Vagina (tissue), 2 donors: ENCODE measurements around the gene NUP88. TPM values are rescaled to one million over a fixed set of nuclear protein-coding genes. Genes with fewer than 3 reads are reported as not detected.

Source experiments
- DNase-seq, 2 donors: peaks; one replicate each; pipeline ENCODE4 v3.0.0-alpha.2; 2017; ENCODE audit errors: extremely low spot score in 2 of 2
- H3K27ac ChIP-seq: fragments of 200-600 bp; sonication (generic); one replicate; pipeline ENCODE4 v1.5.1; 2019
- H3K27me3 ChIP-seq: fragments of 200-600 bp; sonication (generic); one replicate; pipeline ENCODE4 v1.5.1; 2019
- H3K36me3 ChIP-seq, 2 donors: fragments of 200-600 bp; sonication (generic); one replicate each; pipeline ENCODE4 v1.5.1; 2017 to 2019
- H3K4me1 ChIP-seq: fragments of 200-600 bp; sonication (generic); one replicate; pipeline ENCODE4 v1.5.1; 2019
- H3K4me3 ChIP-seq, 2 donors: fragments of 200-600 bp; sonication (generic); 1 replicate in 1 of 2; 2 replicates in 1 of 2; pipeline ENCODE4 v1.5.1; 2016 to 2019
- H3K9me3 ChIP-seq: fragments of 200-600 bp; sonication (generic); one replicate; pipeline ENCODE4 v1.5.1; 2019
- CTCF ChIP-seq, 3 experiments: fragments of 450-650 bp in 2 of 3; fragments of 200-600 bp in 1 of 3; sonication (generic) in 1 of 3; IDR thresholded peaks; one replicate each; pipeline ENCODE4 v1.5.1; 2017 to 2019; ENCODE audit warnings: antibody characterized with exemption in 3 of 3, mild to moderate bottlenecking in 2 of 3, moderate library complexity in 2 of 3
- POLR2A ChIP-seq, 2 donors: fragments of 450-650 bp; IDR thresholded peaks; one replicate each; pipeline ENCODE4 v1.6.1; 2017; ENCODE audit warnings: antibody characterized with exemption in 2 of 2, mild to moderate bottlenecking in 2 of 2, moderate library complexity in 2 of 2
- POLR2AphosphoS5 ChIP-seq, 2 donors: sonication (generic); formaldehyde crosslinking; IDR thresholded peaks; one replicate each; pipeline ENCODE4 v1.9.0; 2017; ENCODE audit warnings: antibody characterized with exemption in 2 of 2, mild to moderate bottlenecking in 2 of 2, low read depth in 1 of 2; ENCODE audit not compliant: insufficient read depth in 1 of 2
- intact Hi-C: fragments of 100-400 bp; cut with DNase I; formaldehyde crosslinking; loops from one replicate; pipeline ENCODE4 v1.15.1; 2023
- total RNA-seq: library from RNA; depleted of rRNA; stranded (reverse); fragments of >200 nt; gene quantifications from one replicate; pipeline ENCODE4 v1.2.3, GENCODE V29; 2016

Gene NUP88
- total RNA-seq, 1 donor from 2014 or later = 72.2 TPM

- no peaks in the 10 kb centered on the region for H3K27me3 ChIP-seq
- no peak overlapping the region for H3K27ac ChIP-seq
- no peak for TF ChIP-seq POLR2AphosphoS5 (IDR thresholded peaks at IDR 0.05; ENCODE audit: insufficient read depth in 1 of 2, low read depth in 1 of 2)
- TF ChIP-seq POLR2A (IDR thresholded peaks at IDR 0.05) = no peak
- no peak for TF ChIP-seq CTCF (IDR thresholded peaks at IDR 0.05)
- no peaks in the 10 kb centered on the region for H3K4me1 ChIP-seq
- intact Hi-C loops = no loop called here
- H3K4me3 ChIP-seq = no peak overlapping the region
- peaks cover 0 to 80% of the 10 kb centered on the region in 2 donors for H3K36me3 ChIP-seq
- DNase-seq = no peak
- H3K9me3 ChIP-seq = no peaks in the 10 kb centered on the region
These were observed 27.8 kb downstream of the NUP88 start for GRCh38 chr17:5391678-5392077.

GRCh38 chr17:5381542-5381941, 37.9 kb downstream of the NUP88 start:
- no peak overlapping the region for H3K27ac ChIP-seq
- intact Hi-C loops = no loop called here

GRCh38 chr17:5380491-5381135, 38.8 kb downstream of the NUP88 start:
- Histone ChIP-seq H3K4me3 (no peak overlapping the region), H3K27me3 (no peaks in the 10 kb centered on the region), H3K4me1 (no peaks in the 10 kb centered on the region), H3K27ac (no peak overlapping the region), H3K9me3 (no peaks in the 10 kb centered on the region), H3K36me3 (peaks cover 0 to 90% of the 10 kb centered on the region in 2 donors)
- TF ChIP-seq CTCF (IDR thresholded peaks at IDR 0.05) (no peak), POLR2A (IDR thresholded peaks at IDR 0.05) (no peak), POLR2AphosphoS5 (IDR thresholded peaks at IDR 0.05; ENCODE audit: insufficient read depth in 1 of 2, low read depth in 1 of 2) (no peak)
- intact Hi-C loops = no loop called here
- no peak for DNase-seq

More at GRCh38 chr17:5381542-5381941, 37.9 kb downstream of the NUP88 start:
- Histone ChIP-seq H3K9me3 (no peaks in the 10 kb centered on the region), H3K4me3 (no peak overlapping the region), H3K27me3 (no peaks in the 10 kb centered on the region), H3K36me3 (peaks cover 0 to 92% of the 10 kb centered on the region in 2 donors), H3K4me1 (no peaks in the 10 kb centered on the region)
- TF ChIP-seq CTCF (IDR thresholded peaks at IDR 0.05) (no peak), POLR2AphosphoS5 (IDR thresholded peaks at IDR 0.05; ENCODE audit: insufficient read depth in 1 of 2, low read depth in 1 of 2) (no peak), POLR2A (IDR thresholded peaks at IDR 0.05) (no peak)
- no peak for DNase-seq

- H3K9me3 ChIP-seq = no peaks in the 10 kb centered on the region
- intact Hi-C loops = no loop called here
- no peaks in the 10 kb centered on the region for H3K27me3 ChIP-seq
- H3K36me3 ChIP-seq = peaks cover 0 to 89% of the 10 kb centered on the region in 2 donors
- TF ChIP-seq POLR2A (IDR thresholded peaks at IDR 0.05) (no peak), CTCF (IDR thresholded peaks at IDR 0.05) (no peak), POLR2AphosphoS5 (IDR thresholded peaks at IDR 0.05; ENCODE audit: insufficient read depth in 1 of 2, low read depth in 1 of 2) (no peak)
- H3K4me1 ChIP-seq = no peaks in the 10 kb centered on the region
- no peak overlapping the region for H3K4me3 ChIP-seq
- H3K27ac ChIP-seq = no peak overlapping the region
- DNase-seq = no peak
These were observed 39.9 kb downstream of the NUP88 start for GRCh38 chr17:5379351-5380107.
